Liver (tissue), 9 donors: ENCODE results near the gene MYO1C. TPM values are rescaled to one million over a fixed set of nuclear protein-coding genes. Genes with fewer than 3 reads are reported as not detected.
A peak's percentile ranks its signal among the peaks of the same experiment; 100 is the strongest.

Source experiments
- DNase-seq: peaks from one replicate; pipeline ENCODE4 v3.0.0-alpha.2; 2017; ENCODE audit warnings: low spot score
- H3K27ac ChIP-seq, 2 donors: one replicate each; pipeline ENCODE4 v1.7.0; 2013; ENCODE audit warnings: inconsistent platforms in 2 of 2, low read length in 2 of 2, control low read depth in 1 of 2, low read depth in 1 of 2, mild to moderate bottlenecking in 1 of 2
- H3K27me3 ChIP-seq, 4 donors: one replicate each; pipeline versions ENCODE4 v1.6.1 to v1.7.0; 2013; ENCODE audit warnings: low read length in 3 of 4, inconsistent platforms in 1 of 4, mild to moderate bottlenecking in 1 of 4, moderate library complexity in 1 of 4; ENCODE audit not compliant: control insufficient read depth in 4 of 4, insufficient read depth in 4 of 4
- H3K36me3 ChIP-seq, 4 donors: one replicate each; pipeline versions ENCODE4 v1.6.1 to v1.7.0; 2013; ENCODE audit warnings: low read length in 3 of 4, mild to moderate bottlenecking in 3 of 4, low read depth in 1 of 4, moderate library complexity in 1 of 4; ENCODE audit not compliant: control insufficient read depth in 4 of 4, insufficient read depth in 3 of 4
- H3K4me1 ChIP-seq, 4 donors: one replicate each; pipeline versions ENCODE4 v1.6.1 to v1.7.0; 2013; ENCODE audit warnings: low read length in 3 of 4, mild to moderate bottlenecking in 3 of 4, moderate library complexity in 1 of 4; ENCODE audit not compliant: control insufficient read depth in 4 of 4, insufficient read depth in 4 of 4
- H3K4me3 ChIP-seq, 3 donors: one replicate each; pipeline versions ENCODE4 v1.6.1 to v1.7.0; 2013; ENCODE audit warnings: low read length in 3 of 3, control low read depth in 1 of 3, low read depth in 1 of 3, mild to moderate bottlenecking in 1 of 3
- H3K9ac ChIP-seq, 2 donors: one replicate each; pipeline ENCODE4 v1.7.0; 2013; ENCODE audit warnings: low read length in 2 of 2, mild to moderate bottlenecking in 2 of 2, moderate library complexity in 2 of 2, control low read depth in 1 of 2, low read depth in 1 of 2
- H3K9me3 ChIP-seq, 4 donors: one replicate each; pipeline versions ENCODE4 v1.6.1 to v1.7.0; 2013; ENCODE audit warnings: low read length in 3 of 4; ENCODE audit not compliant: control insufficient read depth in 4 of 4
- ATF3 ChIP-seq: IDR thresholded peaks from 2 replicates; pipeline ENCODE4 v1.6.1; 2016; ENCODE audit warnings: antibody characterized with exemption
- EGR1 ChIP-seq, 2 donors: IDR thresholded peaks; 2 replicates each; pipeline ENCODE4 v1.6.1; 2016 to 2018; ENCODE audit warnings: antibody characterized with exemption in 2 of 2, low read depth in 2 of 2
- FOXA1 ChIP-seq: IDR thresholded peaks from 2 replicates; pipeline ENCODE4 v1.6.1; 2016; ENCODE audit warnings: antibody characterized with exemption
- FOXA2 ChIP-seq: IDR thresholded peaks from 2 replicates; pipeline ENCODE4 v1.6.1; 2016; ENCODE audit warnings: antibody characterized with exemption
- GABPA ChIP-seq, 2 donors: IDR thresholded peaks in 1 of 2; conservative IDR thresholded peaks in 1 of 2; 2 replicates each; pipeline ENCODE4 v1.6.1; 2016; ENCODE audit warnings: antibody characterized with exemption in 2 of 2, mild to moderate bottlenecking in 1 of 2, moderate library complexity in 1 of 2
- HNF4A ChIP-seq, 2 donors: conservative IDR thresholded peaks; 2 replicates each; pipeline ENCODE4 v1.6.1; 2016; ENCODE audit warnings: antibody characterized with exemption in 2 of 2, mild to moderate bottlenecking in 2 of 2
- HNF4G ChIP-seq: IDR thresholded peaks from 2 replicates; pipeline ENCODE4 v1.6.1; 2016; ENCODE audit warnings: antibody characterized with exemption
- NR2F2 ChIP-seq: IDR thresholded peaks from 2 replicates; pipeline ENCODE4 v1.6.1; 2016; ENCODE audit warnings: antibody characterized with exemption
- RAD21 ChIP-seq, 2 donors: IDR thresholded peaks; 2 replicates each; pipeline ENCODE4 v1.6.1; 2016; ENCODE audit warnings: antibody characterized with exemption in 2 of 2, mild to moderate bottlenecking in 2 of 2
- RXRA ChIP-seq, 2 donors: IDR thresholded peaks; 2 replicates each; pipeline ENCODE4 v1.6.1; 2017 to 2018; ENCODE audit warnings: antibody characterized with exemption in 2 of 2, mild to moderate bottlenecking in 1 of 2
- SP1 ChIP-seq: IDR thresholded peaks from 2 replicates; pipeline ENCODE4 v1.6.1; 2018; ENCODE audit warnings: antibody characterized with exemption, mild to moderate bottlenecking
- TAF1 ChIP-seq: conservative IDR thresholded peaks from 2 replicates; pipeline ENCODE4 v1.6.1; 2016; ENCODE audit warnings: antibody characterized with exemption, mild to moderate bottlenecking
- YY1 ChIP-seq: IDR thresholded peaks from 2 replicates; pipeline ENCODE4 v1.6.1; 2016; ENCODE audit warnings: antibody characterized with exemption, mild to moderate bottlenecking
- ZBTB33 ChIP-seq: IDR thresholded peaks from 2 replicates; pipeline ENCODE4 v1.6.1; 2016; ENCODE audit warnings: antibody characterized with exemption
- WGBS: extraction: QIAGEN DNeasy Blood & Tissue Kit; methylation state at CpG from one replicate; pipeline ENCODE4 v1.1.7; 2013; 5-methylcytosine and 5-hydroxymethylcytosine counted together
- polyA plus RNA-seq, 2 donors: library from polyadenylated mRNA; stranded (reverse) in 1 of 2; unstranded in 1 of 2; fragments of 200-250 nt in 1 of 2; fragments of >200 nt in 1 of 2; fragmentation: Nextera tagmentation in 1 of 2; extraction: Ambion mirVana in 1 of 2; gene quantifications; one replicate each; pipeline versions ENCODE4 v1.2.1 to v1.2.3, GENCODE V29; 2013 to 2015
- total RNA-seq, 2 donors: library from RNA; depleted of rRNA; stranded (reverse); fragments of >200 nt; gene quantifications; one replicate each; pipeline ENCODE4 v1.2.3, GENCODE V29; 2014
- TF ChIP-seq, protein P1 (sequence below): fragments of 150-350 bp; IDR thresholded peaks from 2 replicates; pipeline ENCODE4 v1.5.1; 2017; ENCODE audit warnings: improper control_type of control experiment, low read depth, low read length; ENCODE audit not compliant: missing input control
- TF ChIP-seq, protein P2 (sequence below): IDR thresholded peaks from 2 replicates; pipeline ENCODE4 v1.6.1; 2016; ENCODE audit warnings: antibody characterized with exemption
- donor health status: healthy.
- donor health status: healthy.
- donor health status: healthy.
- donor health status: healthy.
- donor health status: healthy.

The MYO1C gene
- total and polyA plus RNA-seq, 4 donors: 20.3 to 61.7 (median 28.2) TPM

DNA sequence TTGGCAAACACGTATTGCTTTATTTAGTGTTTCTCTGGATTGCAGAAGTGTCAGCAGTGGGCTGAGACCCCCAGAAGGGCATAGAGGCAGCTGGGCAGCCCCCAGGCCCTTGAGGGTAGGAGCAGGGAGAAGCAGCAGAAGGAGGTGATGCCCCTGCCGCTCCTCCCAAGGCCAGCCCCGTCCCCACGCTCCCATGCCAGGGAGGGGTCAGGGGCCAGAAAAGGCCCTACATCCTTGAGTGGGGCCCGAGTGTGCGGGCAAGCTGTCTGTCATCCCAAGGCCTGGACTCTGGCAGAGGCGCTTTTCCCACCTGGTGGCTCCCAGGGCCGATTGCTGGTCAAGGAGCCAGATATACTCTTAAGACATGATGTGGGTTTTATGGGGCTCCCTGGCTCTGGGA is 28.3 kb downstream of the MYO1C start:
- Histone ChIP-seq H3K4me3 (no peak overlapping the region), H3K27ac (no peak overlapping the region), H3K27me3 (no peaks in the 10 kb centered on the region), H3K9me3 (no peaks in the 10 kb centered on the region), H3K9ac (no peak overlapping the region), H3K4me1 (peaks cover 17 to 46% (median 32%) of the 10 kb centered on the region in 4 donors), H3K36me3 (peaks cover 0 to 4% (median 1%) of the 10 kb centered on the region in 4 donors)
- no peak for DNase-seq
- WGBS: 94% methylated on average over 8 of the region's 8 CpGs
- no peak for TF ChIP-seq RXRA (IDR thresholded peaks at IDR 0.05)
- no peak for TF ChIP-seq TAF1
- no peak for TF ChIP-seq HNF4G
- TF ChIP-seq SP1: no peak
- TF ChIP-seq EGR1 (IDR thresholded peaks at IDR 0.05; ENCODE audit: low read depth in 2 of 2): no peak
- TF ChIP-seq ZBTB33: no peak
- TF ChIP-seq, protein P1, sequence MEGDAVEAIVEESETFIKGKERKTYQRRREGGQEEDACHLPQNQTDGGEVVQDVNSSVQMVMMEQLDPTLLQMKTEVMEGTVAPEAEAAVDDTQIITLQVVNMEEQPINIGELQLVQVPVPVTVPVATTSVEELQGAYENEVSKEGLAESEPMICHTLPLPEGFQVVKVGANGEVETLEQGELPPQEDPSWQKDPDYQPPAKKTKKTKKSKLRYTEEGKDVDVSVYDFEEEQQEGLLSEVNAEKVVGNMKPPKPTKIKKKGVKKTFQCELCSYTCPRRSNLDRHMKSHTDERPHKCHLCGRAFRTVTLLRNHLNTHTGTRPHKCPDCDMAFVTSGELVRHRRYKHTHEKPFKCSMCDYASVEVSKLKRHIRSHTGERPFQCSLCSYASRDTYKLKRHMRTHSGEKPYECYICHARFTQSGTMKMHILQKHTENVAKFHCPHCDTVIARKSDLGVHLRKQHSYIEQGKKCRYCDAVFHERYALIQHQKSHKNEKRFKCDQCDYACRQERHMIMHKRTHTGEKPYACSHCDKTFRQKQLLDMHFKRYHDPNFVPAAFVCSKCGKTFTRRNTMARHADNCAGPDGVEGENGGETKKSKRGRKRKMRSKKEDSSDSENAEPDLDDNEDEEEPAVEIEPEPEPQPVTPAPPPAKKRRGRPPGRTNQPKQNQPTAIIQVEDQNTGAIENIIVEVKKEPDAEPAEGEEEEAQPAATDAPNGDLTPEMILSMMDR: no peak
- no peak for TF ChIP-seq FOXA1
- TF ChIP-seq, protein P2, sequence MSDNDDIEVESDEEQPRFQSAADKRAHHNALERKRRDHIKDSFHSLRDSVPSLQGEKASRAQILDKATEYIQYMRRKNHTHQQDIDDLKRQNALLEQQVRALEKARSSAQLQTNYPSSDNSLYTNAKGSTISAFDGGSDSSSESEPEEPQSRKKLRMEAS: no peak
- TF ChIP-seq FOXA2: no peak
- no peak for TF ChIP-seq ATF3
- no peak for TF ChIP-seq GABPA (IDR thresholded peaks at IDR 0.05 in 1 of 2, conservative IDR thresholded peaks at IDR 0.05 in 1 of 2)

- 51% methylated on average over 33 of the region's 33 CpGs for WGBS
- Histone ChIP-seq H3K27me3 (no peaks in the 10 kb centered on the region), H3K27ac (peak overlapping the region; percentile 65 to 75), H3K4me3 (no peak overlapping the region), H3K4me1 (peaks cover 8 to 35% (median 20%) of the 10 kb centered on the region in 4 donors), H3K9ac (peak overlapping the region in 1 of 2 donors; percentile 11), H3K36me3 (peaks cover 0 to 3% (median under 1%) of the 10 kb centered on the region in 4 donors), H3K9me3 (no peaks in the 10 kb centered on the region)
- TF ChIP-seq FOXA2 (no peak), RXRA (IDR thresholded peaks at IDR 0.05) (peak; percentile 88), NR2F2 (peak; percentile 80), GABPA (IDR thresholded peaks at IDR 0.05 in 1 of 2, conservative IDR thresholded peaks at IDR 0.05 in 1 of 2) (no peak), HNF4A (conservative IDR thresholded peaks at IDR 0.05) (peak; percentile 78 to 84), EGR1 (IDR thresholded peaks at IDR 0.05; ENCODE audit: low read depth in 2 of 2) (no peak), SP1 (peak; percentile 69), YY1 (no peak), HNF4G (no peak), RAD21 (IDR thresholded peaks at IDR 0.05) (no peak), TAF1 (no peak)
- TF ChIP-seq, protein P1: no peak
- TF ChIP-seq, protein P2: peak; percentile 77
- DNase-seq: no peak
Measured at GRCh38 chr17:1462164-1463112, 30.0 kb downstream of the MYO1C start.
